ENCODE data around the gene PRSS53.
A peak's percentile ranks its signal among the peaks of the same experiment; 100 is the strongest.

Gene PRSS53

DNA sequence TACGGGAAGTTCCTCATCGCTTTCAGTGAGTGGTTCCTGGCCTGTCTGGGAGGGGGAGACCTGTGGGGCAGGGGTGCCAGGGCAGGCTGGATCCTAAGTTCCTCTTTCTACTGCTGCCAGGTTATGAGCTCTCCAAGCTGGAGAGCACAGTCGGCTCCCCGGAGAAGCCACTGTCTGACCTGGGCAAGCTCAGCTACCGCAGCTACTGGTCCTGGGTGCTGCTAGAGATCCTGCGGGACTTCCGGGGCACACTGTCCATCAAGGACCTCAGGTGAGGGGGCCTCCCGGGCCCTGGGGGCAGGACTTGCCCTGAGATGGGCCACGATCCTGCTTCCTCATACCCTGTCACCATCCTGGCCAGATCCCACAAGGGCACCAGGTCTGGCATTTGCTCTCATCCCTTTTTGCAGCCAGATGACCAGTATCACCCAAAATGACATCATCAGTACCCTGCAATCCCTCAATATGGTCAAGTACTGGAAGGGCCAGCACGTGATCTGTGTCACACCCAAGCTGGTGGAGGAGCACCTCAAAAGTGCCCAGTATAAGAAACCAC, 41.7 kb upstream of the PRSS53 start:
- peaks cover 39% of the 10 kb centered on the region for H3K36me3 ChIP-seq (ENCODE audit: insufficient read depth, low read length)
- peaks cover 12% of the 10 kb centered on the region for H3K4me1 ChIP-seq (ENCODE audit: insufficient read depth, low read length)
- H3K4me3 ChIP-seq (ENCODE audit: low read length), result no peak overlapping the region
- H3K27me3 ChIP-seq (ENCODE audit: insufficient read depth, low read length), result no peaks in the 10 kb centered on the region
- H3K9me3 ChIP-seq (ENCODE audit: low read length), result no peaks in the 10 kb centered on the region
- H2AFZ ChIP-seq (ENCODE audit: low read depth, low read length), result no peak overlapping the region

DNA sequence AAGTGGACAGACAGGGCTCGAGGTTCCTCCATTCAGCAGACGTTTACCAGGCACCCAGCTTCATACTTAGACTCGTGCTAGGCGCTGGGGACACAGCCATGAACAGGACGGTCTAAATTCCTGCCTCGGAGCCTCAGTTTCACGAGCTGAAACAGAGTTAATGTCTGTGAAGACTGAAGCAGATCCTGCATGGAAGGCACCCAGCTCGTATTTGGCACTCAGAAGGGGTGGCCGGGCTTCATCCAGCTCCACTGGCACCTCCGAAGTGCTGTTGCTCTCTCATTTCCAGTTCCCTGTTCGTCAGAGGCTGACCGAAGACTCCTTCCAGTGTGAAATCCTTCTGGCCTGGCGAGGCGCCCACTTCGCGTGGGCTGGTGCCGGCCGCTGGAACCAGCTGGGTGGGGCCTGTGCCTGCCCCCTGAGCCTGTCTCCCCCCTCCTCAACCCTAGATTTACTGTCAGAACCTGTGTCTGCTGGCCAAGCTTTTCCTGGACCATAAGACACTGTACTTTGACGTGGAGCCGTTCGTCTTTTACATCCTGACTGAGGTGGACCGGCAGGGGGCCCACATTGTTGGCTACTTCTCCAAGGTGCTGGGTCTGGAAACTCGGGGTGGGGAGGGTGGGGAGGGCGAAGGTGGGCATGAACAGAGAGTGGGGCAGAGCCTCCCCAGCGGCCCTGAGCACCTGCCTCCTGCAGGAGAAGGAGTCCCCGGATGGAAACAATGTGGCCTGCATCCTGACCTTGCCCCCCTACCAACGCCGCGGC, 41.0 kb upstream of the PRSS53 start:
- Histone ChIP-seq H2AFZ (ENCODE audit: low read depth, low read length) (no peak overlapping the region), H3K9me3 (ENCODE audit: low read length) (no peaks in the 10 kb centered on the region), H3K4me1 (ENCODE audit: insufficient read depth, low read length) (peaks cover 8% of the 10 kb centered on the region), H3K4me3 (ENCODE audit: low read length) (no peak overlapping the region), H3K27me3 (ENCODE audit: insufficient read depth, low read length) (no peaks in the 10 kb centered on the region), H3K36me3 (ENCODE audit: insufficient read depth, low read length) (peaks cover 42% of the 10 kb centered on the region)

DNA sequence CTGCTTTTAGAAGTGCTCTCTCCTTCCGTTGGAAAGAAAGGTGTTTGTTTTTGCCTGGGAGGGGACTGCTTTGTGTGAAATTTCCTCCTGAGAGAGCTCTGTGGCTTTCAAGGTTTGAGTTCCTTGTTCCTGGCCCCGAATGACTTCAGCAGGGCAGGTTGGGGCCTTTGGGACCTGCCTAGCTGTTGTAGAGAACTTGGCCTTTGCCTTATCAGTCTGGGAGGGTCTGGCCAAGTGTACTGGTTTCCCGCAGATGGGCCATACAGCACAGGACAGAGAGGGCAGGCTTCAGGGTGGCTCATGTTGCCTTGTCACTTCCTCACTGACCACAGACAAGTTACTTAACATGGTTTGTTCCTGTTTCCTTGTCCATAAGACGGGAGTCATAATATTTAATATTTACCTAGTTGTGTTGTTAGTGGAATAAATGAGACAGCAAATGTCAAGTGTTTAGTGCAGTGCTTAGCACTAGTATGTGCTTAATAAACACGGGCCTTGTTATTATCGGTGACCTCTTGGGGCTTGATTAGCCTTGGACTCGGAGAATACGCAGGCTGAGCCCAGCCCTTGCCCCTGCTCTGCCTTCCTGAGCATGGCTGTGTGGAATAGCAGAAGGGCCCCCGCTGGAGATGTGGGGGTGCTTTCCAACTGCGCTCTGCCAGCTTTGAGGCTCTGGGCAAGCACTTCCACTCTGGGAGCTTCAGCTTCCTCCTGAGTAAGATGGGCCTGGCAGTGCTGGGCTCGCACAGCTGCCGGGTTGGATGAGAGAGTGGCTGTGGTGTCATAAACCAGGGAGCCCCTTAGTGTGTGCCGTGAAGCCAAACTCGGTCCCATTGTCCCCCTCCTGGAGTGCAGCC, 40.2 kb upstream of the PRSS53 start:
- H3K4me3 ChIP-seq (ENCODE audit: low read length), result no peak overlapping the region
- H2AFZ ChIP-seq (ENCODE audit: low read depth, low read length), result no peak overlapping the region
- peaks cover 45% of the 10 kb centered on the region for H3K36me3 ChIP-seq (ENCODE audit: insufficient read depth, low read length)
- no peaks in the 10 kb centered on the region for H3K27me3 ChIP-seq (ENCODE audit: insufficient read depth, low read length)
- no peaks in the 10 kb centered on the region for H3K9me3 ChIP-seq (ENCODE audit: low read length)
- peaks cover 4% of the 10 kb centered on the region for H3K4me1 ChIP-seq (ENCODE audit: insufficient read depth, low read length)

DNA sequence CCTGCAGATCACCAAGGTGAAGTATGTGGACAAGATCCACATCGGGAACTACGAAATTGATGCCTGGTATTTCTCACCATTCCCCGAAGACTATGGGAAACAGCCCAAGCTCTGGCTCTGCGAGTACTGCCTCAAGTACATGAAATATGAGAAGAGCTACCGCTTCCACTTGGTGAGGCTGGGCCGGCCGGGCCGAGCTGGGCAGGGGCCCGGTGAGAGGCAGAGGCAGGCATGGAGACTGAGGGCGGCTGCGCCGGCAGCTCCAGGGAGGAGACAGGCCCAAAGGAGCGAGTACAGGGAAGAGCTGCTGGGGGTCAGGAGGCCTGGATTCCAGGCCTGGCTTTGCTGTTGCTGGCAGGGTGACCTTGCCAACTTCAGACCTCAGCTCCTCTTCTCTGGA, 38.4 kb upstream of the PRSS53 start:
- Histone ChIP-seq H3K36me3 (ENCODE audit: insufficient read depth, low read length) (peaks cover 49% of the 10 kb centered on the region), H3K4me1 (ENCODE audit: insufficient read depth, low read length) (no peaks in the 10 kb centered on the region), H3K27me3 (ENCODE audit: insufficient read depth, low read length) (no peaks in the 10 kb centered on the region), H2AFZ (ENCODE audit: low read depth, low read length) (no peak overlapping the region), H3K4me3 (ENCODE audit: low read length) (no peak overlapping the region), H3K9me3 (ENCODE audit: low read length) (no peaks in the 10 kb centered on the region)

DNA sequence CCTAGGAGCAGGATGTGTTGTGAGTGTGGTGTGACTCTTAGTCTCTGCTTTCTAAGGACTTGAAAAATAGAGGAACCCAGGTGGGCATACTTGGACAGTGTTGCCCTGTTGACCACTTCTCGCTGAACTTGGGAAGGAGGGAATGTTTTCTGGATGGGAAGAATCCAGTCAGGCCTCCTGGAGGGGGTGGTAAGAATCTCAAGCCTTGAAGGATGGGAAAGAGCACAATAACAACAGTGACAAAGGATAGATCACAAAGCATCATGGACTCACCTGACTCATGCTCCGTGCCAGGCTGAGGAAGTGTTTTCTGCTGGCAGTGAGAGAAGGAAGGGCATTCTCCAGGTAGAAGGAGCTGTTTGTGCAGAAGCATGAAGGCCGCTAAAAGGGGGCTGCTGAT, 37.1 kb upstream of the PRSS53 start:
- H3K9me3 ChIP-seq (ENCODE audit: low read length), result no peaks in the 10 kb centered on the region
- H3K36me3 ChIP-seq (ENCODE audit: insufficient read depth, low read length), result peaks cover 51% of the 10 kb centered on the region
- no peak overlapping the region for H3K4me3 ChIP-seq (ENCODE audit: low read length)
- no peaks in the 10 kb centered on the region for H3K4me1 ChIP-seq (ENCODE audit: insufficient read depth, low read length)
- no peaks in the 10 kb centered on the region for H3K27me3 ChIP-seq (ENCODE audit: insufficient read depth, low read length)
- H2AFZ ChIP-seq (ENCODE audit: low read depth, low read length), result no peak overlapping the region

DNA sequence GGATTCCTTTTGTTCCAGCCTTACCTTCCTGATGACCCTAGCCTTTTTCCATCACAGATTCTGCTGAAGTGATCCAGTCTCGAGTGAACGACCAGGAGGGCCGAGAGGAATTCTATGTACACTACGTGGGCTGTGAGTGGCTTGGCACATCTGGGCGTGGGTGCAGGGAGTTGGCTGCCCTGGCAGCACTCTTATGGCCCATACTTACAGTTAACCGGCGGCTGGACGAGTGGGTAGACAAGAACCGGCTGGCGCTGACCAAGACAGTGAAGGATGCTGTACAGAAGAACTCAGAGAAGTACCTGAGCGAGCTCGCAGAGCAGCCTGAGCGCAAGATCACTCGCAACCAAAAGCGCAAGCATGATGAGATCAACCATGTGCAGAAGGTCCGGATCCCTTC, 31.4 kb upstream of the PRSS53 start:
- Histone ChIP-seq H2AFZ (ENCODE audit: low read depth, low read length) (no peak overlapping the region), H3K36me3 (ENCODE audit: insufficient read depth, low read length) (peaks cover 42% of the 10 kb centered on the region), H3K9me3 (ENCODE audit: low read length) (no peaks in the 10 kb centered on the region), H3K4me1 (ENCODE audit: insufficient read depth, low read length) (peaks cover 7% of the 10 kb centered on the region), H3K27me3 (ENCODE audit: insufficient read depth, low read length) (no peaks in the 10 kb centered on the region), H3K4me3 (ENCODE audit: low read length) (no peak overlapping the region)

DNA sequence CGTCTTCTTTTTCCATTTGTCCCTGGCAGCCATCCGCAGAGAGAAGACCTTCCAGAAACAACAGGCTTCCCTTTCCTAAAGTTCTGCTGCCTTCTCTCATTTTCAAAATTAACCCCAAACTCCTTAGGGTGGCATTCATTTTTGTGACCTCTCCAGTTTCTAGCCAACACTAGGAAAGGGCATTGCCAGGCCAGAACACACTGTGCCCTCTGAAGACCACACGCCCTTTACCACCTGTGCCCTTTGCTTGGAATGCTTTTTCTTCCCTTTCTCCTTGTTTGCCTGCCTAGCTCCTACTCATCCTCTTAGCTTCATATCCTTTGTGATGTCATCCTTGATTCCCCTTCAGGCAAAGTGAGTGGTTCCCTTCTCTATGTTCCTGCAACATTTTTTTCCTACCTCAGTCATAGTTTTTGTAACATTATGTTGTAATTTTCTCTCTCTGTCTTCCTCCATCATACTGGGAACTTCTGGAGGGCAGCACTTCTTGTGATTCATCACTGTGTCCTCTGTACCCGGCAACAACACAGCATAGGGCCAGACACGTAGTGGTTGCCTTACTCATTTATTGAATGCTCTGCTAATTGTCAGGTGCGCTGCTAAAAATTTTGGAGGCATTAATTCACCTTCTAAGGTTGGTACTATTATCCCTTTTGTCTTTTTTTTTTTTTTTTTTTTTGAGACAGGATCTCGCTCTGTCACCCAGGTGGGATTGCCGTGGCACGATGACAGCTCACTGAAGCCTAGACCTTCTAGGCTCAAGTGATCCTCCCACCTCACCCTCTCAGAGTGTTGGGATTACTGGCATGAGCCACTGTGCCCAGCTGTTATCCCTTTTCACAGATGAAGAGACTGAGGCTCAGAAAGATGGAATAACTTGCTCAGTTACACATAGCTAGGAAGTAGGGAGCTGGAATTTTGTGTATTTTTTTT, 29.7 kb upstream of the PRSS53 start:
- peaks cover 7% of the 10 kb centered on the region for H3K4me1 ChIP-seq (ENCODE audit: insufficient read depth, low read length)
- H3K4me3 ChIP-seq (ENCODE audit: low read length), result peak overlapping the region; percentile 60
- peaks cover 32% of the 10 kb centered on the region for H3K36me3 ChIP-seq (ENCODE audit: insufficient read depth, low read length)
- no peaks in the 10 kb centered on the region for H3K27me3 ChIP-seq (ENCODE audit: insufficient read depth, low read length)
- no peaks in the 10 kb centered on the region for H3K9me3 ChIP-seq (ENCODE audit: low read length)
- no peak overlapping the region for H2AFZ ChIP-seq (ENCODE audit: low read depth, low read length)

DNA sequence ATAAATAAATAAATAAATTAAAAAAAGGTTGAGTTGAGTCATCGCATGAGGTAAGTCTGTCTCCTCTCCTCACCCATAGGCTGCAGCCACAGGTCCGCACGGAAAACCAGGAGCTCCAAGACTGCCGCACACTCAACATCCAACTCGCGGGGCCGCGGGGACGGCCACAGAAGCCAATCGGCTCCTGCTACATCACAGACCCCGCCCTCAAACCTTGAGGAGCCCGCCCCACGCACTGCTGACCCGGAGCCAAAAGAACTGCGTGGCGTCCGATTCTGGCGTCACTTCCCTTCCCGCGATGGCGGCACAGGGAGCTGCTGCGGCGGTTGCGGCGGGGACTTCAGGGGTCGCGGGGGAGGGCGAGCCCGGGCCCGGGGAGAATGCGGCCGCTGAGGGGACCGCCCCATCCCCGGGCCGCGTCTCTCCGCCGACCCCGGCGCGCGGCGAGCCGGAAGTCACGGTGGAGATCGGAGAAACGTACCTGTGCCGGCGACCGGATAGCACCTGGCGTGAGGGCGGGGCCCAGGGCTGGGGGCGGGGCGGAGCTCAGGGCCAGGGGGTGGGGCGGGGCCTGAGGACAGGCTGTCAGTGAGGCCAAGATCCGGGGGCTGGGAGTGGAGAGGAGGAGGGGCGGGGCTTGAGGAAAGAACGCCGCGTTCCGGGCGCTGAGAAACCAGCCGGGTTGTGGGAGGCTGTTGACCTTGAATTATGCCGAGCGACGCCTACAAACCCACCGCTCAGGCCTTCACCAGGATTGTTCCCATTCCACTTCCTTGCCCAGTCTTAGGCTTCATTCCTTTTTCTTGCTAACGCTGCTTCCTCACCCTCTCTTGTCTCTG, 28.9 kb upstream of the PRSS53 start, which contains the start of gene KAT8:
TSS of gene KAT8 (plus strand) at position 281 of the 839 bp plus-strand sequence. CDS start at position 299, 18 bp downstream.
- Histone ChIP-seq H2AFZ (ENCODE audit: low read depth, low read length) (no peak within 1 kb of the TSS), H3K4me1 (ENCODE audit: insufficient read depth, low read length) (peaks cover 7% of the 10 kb centered on the region), H3K9me3 (ENCODE audit: low read length) (no peaks in the 10 kb centered on the region), H3K27me3 (ENCODE audit: insufficient read depth, low read length) (no peaks in the 10 kb centered on the region), H3K4me3 (ENCODE audit: low read length) (peak within 1 kb of the TSS; percentile 60), H3K36me3 (ENCODE audit: insufficient read depth, low read length) (peaks cover 35% of the 10 kb centered on the region)

DNA sequence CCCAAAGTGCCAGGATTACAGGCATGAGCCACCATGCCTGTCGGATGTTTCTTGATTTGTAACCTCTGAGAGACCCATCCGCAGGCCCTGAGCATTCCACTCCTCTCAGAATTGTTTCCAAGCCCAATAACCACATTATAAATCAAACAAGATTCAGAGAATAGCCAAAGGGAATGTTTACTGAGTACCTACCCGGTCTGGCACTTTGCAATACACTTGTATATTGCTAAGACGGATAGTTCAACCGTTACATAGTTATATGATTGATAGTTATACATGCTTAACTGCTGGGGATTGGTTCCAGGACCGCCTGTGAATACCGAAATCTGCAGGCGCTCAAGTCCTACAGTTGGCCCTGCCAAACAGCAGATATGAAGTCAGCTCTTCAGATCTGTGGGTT, 25.7 kb upstream of the PRSS53 start:
- no peak overlapping the region for H2AFZ ChIP-seq (ENCODE audit: low read depth, low read length)
- H3K36me3 ChIP-seq (ENCODE audit: insufficient read depth, low read length), result peaks cover 34% of the 10 kb centered on the region
- H3K4me1 ChIP-seq (ENCODE audit: insufficient read depth, low read length), result peaks cover 7% of the 10 kb centered on the region
- H3K9me3 ChIP-seq (ENCODE audit: low read length), result no peaks in the 10 kb centered on the region
- H3K4me3 ChIP-seq (ENCODE audit: low read length), result no peak overlapping the region
- H3K27me3 ChIP-seq (ENCODE audit: insufficient read depth, low read length), result no peaks in the 10 kb centered on the region

DNA sequence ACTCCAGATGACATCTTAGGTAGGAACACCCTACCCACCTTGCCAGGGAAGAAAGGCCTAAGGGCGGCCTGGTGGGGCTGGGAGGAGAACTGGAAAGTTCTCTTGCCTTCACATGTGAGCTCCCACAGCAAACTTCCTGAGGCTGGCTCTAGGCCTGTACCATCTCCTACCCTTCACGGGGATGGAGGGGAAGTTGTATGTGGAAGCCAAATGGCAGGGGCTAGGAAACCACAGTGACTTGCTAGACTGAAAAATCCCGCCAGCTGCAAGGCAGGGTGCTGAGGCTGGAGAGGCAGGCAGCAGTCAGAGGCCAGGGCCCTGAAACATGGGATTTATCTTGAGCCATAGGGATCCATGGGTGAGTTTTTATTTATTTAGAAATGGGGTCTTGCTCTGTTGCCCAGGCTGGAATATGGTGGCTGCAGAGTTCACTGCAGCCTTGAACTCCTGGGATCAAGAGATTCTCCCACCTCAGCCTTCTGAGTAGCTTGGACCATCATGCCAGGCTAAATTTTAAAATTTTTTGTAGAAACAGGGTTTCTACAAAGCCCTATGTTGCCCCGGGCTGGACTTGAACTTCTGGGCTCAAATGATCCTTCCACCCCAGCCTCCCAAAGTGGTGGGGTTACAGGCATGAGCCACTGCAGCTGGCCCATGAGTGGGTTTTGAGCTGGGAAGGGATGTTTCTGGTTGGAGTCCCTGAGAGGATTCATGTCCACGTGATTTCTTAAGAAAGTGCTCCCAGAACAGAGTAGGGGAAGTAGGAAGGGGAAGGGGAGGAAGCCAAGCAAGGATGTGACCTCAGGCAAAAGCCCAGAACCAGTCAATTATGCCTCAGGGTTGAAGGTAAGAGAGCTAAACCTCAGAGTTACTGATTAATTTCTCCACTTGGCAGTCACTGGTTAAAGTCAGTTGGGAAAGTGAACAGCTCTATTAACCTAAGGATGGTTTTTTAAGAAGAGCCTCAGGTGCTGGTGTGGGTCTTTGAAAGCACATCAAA, 24.7 kb upstream of the PRSS53 start:
- no peak overlapping the region for H3K4me3 ChIP-seq (ENCODE audit: low read length)

DNA sequence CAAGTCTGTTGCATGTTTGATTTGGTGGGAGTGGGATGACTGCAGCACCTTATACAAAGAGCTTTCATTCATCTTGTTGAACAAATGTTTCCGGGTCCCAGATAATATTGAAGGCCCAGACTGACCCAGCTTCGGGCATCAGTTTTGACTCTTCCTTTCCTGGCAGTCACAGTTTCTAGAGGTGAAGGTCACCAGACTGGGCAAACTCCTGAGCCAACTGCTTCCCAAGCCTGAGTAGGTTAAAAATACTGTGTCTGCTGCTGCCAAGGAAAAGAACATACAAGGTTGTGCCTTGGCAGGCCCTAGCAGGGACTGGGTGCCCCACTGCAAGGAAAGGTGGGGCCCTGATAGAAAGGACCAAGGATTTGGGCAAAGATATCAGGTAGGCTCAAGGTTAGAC, 24.0 kb upstream of the PRSS53 start:
- H3K36me3 ChIP-seq (ENCODE audit: insufficient read depth, low read length), result peaks cover 33% of the 10 kb centered on the region
- H2AFZ ChIP-seq (ENCODE audit: low read depth, low read length), result no peak overlapping the region
- no peaks in the 10 kb centered on the region for H3K9me3 ChIP-seq (ENCODE audit: low read length)
- no peak overlapping the region for H3K4me3 ChIP-seq (ENCODE audit: low read length)
- no peaks in the 10 kb centered on the region for H3K27me3 ChIP-seq (ENCODE audit: insufficient read depth, low read length)
- H3K4me1 ChIP-seq (ENCODE audit: insufficient read depth, low read length), result peaks cover 2% of the 10 kb centered on the region

More for the DNA sequence above, 24.7 kb upstream of the PRSS53 start:
- Histone ChIP-seq H3K4me1 (ENCODE audit: insufficient read depth, low read length) (peaks cover 7% of the 10 kb centered on the region), H2AFZ (ENCODE audit: low read depth, low read length) (no peak overlapping the region), H3K36me3 (ENCODE audit: insufficient read depth, low read length) (peaks cover 33% of the 10 kb centered on the region), H3K9me3 (ENCODE audit: low read length) (no peaks in the 10 kb centered on the region), H3K27me3 (ENCODE audit: insufficient read depth, low read length) (no peaks in the 10 kb centered on the region)

Measured in neuron (in vitro differentiated cells).